SKM-1 treated with dmso at 0.1 percent for 144 hours (cell line): Measurements from ENCODE around the gene NPIPB8.
"Not testable (repeated sequence)": the region's sequence is repeated elsewhere in the genome, so short reads cannot be mapped to it uniquely, and the experiment has no call there.

ENCODE experiments used
- DNase-seq: peaks from one replicate; lab custom pipeline; 2025; ENCODE audit not compliant: unreplicated experiment; lab: John Stamatoyannopoulos, UW

Gene NPIPB8

GRCh38 chr16:28637765-28638164, at the start of gene NPIPB8:
NPIPB8 (plus strand) TSS chr16:28638065; CDS start chr16:28638361, 296 bp downstream.
- DNase-seq: not testable (repeated sequence)

GRCh38 chr16:28589069-28589468, 48.8 kb upstream of the NPIPB8 start:
- DNase-seq: no peak

GRCh38 chr16:28589930-28590329, 47.9 kb upstream of the NPIPB8 start:
- no peak for DNase-seq

GRCh38 chr16:28590384-28591340, 47.2 kb upstream of the NPIPB8 start:
- no peak for DNase-seq

- no peak for DNase-seq
Observed at GRCh38 chr16:28591355-28591754, 46.5 kb upstream of the NPIPB8 start.

GRCh38 chr16:28592511-28592910, 45.4 kb upstream of the NPIPB8 start:
- no peak for DNase-seq

GRCh38 chr16:28592979-28593553, 44.8 kb upstream of the NPIPB8 start:
- DNase-seq: no peak

GRCh38 chr16:28595451-28595850, 42.4 kb upstream of the NPIPB8 start:
- DNase-seq: not testable (repeated sequence)

GRCh38 chr16:28596115-28596630, 41.7 kb upstream of the NPIPB8 start:
- no peak for DNase-seq

GRCh38 chr16:28596840-28597691, 40.8 kb upstream of the NPIPB8 start, which contains the start of gene SULT1A2:
SULT1A2 (minus strand) TSS chr16:28597050; CDS start chr16:28595930, 1,120 bp downstream.
- DNase-seq: no peak

- no peak for DNase-seq
Observed at GRCh38 chr16:28597692-28598261, 40.1 kb upstream of the NPIPB8 start.

GRCh38 chr16:28599377-28600285, 38.2 kb upstream of the NPIPB8 start:
- DNase-seq: not testable (repeated sequence)

GRCh38 chr16:28600965-28601364, 36.9 kb upstream of the NPIPB8 start:
- DNase-seq: not testable (repeated sequence)

- DNase-seq: not testable (repeated sequence)
Observed at GRCh38 chr16:28601589-28601988, 36.3 kb upstream of the NPIPB8 start.

- DNase-seq: not testable (repeated sequence)
Observed at GRCh38 chr16:28602062-28602461, 35.8 kb upstream of the NPIPB8 start.

- DNase-seq: no peak
Observed at GRCh38 chr16:28602529-28602928, 35.3 kb upstream of the NPIPB8 start.

GRCh38 chr16:28603381-28604185, 34.3 kb upstream of the NPIPB8 start:
- DNase-seq: no peak

GRCh38 chr16:28604186-28604565, 33.7 kb upstream of the NPIPB8 start:
- no peak for DNase-seq
